Fibroblast of lung (primary cell): ENCODE results near the gene MRPS5. TPM values are rescaled to one million over a fixed set of nuclear protein-coding genes. Genes with fewer than 3 reads are reported as not detected.

Experiments used
- DNase-seq, 2 donors: peaks; one replicate each; pipeline versions ENCODE4 v3.0.0 to v3.0.0-alpha.2; 2010; ENCODE audit warnings: low read depth in 2 of 2
- H2AFZ ChIP-seq: 2 replicates; pipeline ENCODE4 v1.5.1; 2012; ENCODE audit warnings: low read length, control low read depth, inconsistent platforms
- H3K27ac ChIP-seq: 2 replicates; pipeline ENCODE4 v1.5.1; 2011; ENCODE audit warnings: low read length, control low read depth; ENCODE audit not compliant: insufficient read depth
- H3K27me3 ChIP-seq: 2 replicates; pipeline ENCODE4 v1.5.1; 2011; ENCODE audit warnings: mild to moderate bottlenecking, low read length; ENCODE audit not compliant: control insufficient read depth, insufficient read depth
- H3K36me3 ChIP-seq: 2 replicates; pipeline ENCODE4 v1.5.1; 2011; ENCODE audit warnings: low read length; ENCODE audit not compliant: control insufficient read depth, insufficient read depth
- H3K4me1 ChIP-seq: 2 replicates; pipeline ENCODE4 v1.5.1; 2011; ENCODE audit warnings: low read length; ENCODE audit not compliant: control insufficient read depth, insufficient read depth; ENCODE audit errors: extremely low read depth
- H3K4me2 ChIP-seq: 2 replicates; pipeline ENCODE4 v1.5.1; 2011; ENCODE audit warnings: low read length, control low read depth; ENCODE audit not compliant: insufficient read depth; ENCODE audit errors: extremely low read depth
- H3K4me3 ChIP-seq, 4 experiments: fragments of 200-600 bp in 1 of 4; sonication (generic) in 1 of 4; replicated peaks in 1 of 4; 2 replicates each; pipeline ENCODE4 v1.5.1; 2011 to 2016; ENCODE audit warnings: low read length in 4 of 4, low read depth in 3 of 4, mild to moderate bottlenecking in 3 of 4, control low read depth in 2 of 4, inconsistent platforms in 1 of 4, mixed read lengths in 1 of 4; ENCODE audit not compliant: insufficient read depth in 1 of 4; ENCODE audit errors: control extremely low read depth in 1 of 4
- H3K79me2 ChIP-seq: 2 replicates; pipeline ENCODE4 v1.5.1; 2012; ENCODE audit warnings: mild to moderate bottlenecking, low read length, inconsistent platforms; ENCODE audit not compliant: control insufficient read depth, insufficient read depth
- H3K9ac ChIP-seq: 2 replicates; pipeline ENCODE4 v1.5.1; 2011; ENCODE audit warnings: mild to moderate bottlenecking, low read length, control low read depth; ENCODE audit not compliant: insufficient read depth
- H3K9me3 ChIP-seq: 2 replicates; pipeline ENCODE4 v1.5.1; 2012; ENCODE audit warnings: low read depth, low read length; ENCODE audit not compliant: control insufficient read depth, insufficient read depth
- H4K20me1 ChIP-seq: 2 replicates; pipeline ENCODE4 v1.5.1; 2011; ENCODE audit warnings: low read length; ENCODE audit not compliant: control insufficient read depth, insufficient read depth; ENCODE audit errors: extremely low read depth
- EZH2 ChIP-seq: IDR thresholded peaks from 2 replicates; pipeline ENCODE4 v1.5.1; 2012; ENCODE audit warnings: low read length, control low read depth, mild to moderate bottlenecking; ENCODE audit errors: missing control alignments
- polyA plus RNA-seq, 2 donors: library from polyadenylated mRNA; depleted of rRNA in 1 of 2; stranded (reverse) in 1 of 2; unstranded in 1 of 2; fragments of >200 nt; gene quantifications; 2 replicates each; pipeline ENCODE4 v1.2.1, GENCODE V29; 2011 to 2012; ENCODE audit warnings: missing spikeins in 1 of 2
- total RNA-seq: library from RNA; depleted of rRNA; stranded (reverse); fragments of >200 nt; gene quantifications from 2 replicates; pipeline ENCODE4 v1.2.1, GENCODE V29; 2014
- TF ChIP-seq, protein P1 (sequence below), 2 donors: IDR thresholded peaks in 1 of 2; conservative IDR thresholded peaks in 1 of 2; 1 replicate in 1 of 2; 2 replicates in 1 of 2; pipeline ENCODE4 v1.5.1; 2011 to 2012; ENCODE audit warnings: low read length in 2 of 2, control low read depth in 1 of 2, inconsistent platforms in 1 of 2, low read depth in 1 of 2, mild to moderate bottlenecking in 1 of 2

Gene MRPS5
- total and polyA plus RNA-seq, 2 donors (not counting 1 experiment from before 2014, with no cell fraction given) = 46.2 to 61.1 TPM

- Histone ChIP-seq H3K4me2 (no peak overlapping the region), H3K9ac (no peak overlapping the region), H3K27ac (no peak overlapping the region), H3K79me2 (no peaks in the 10 kb centered on the region), H4K20me1 (no peaks in the 10 kb centered on the region), H3K4me3 (no peak overlapping the region), H3K4me1 (peaks cover 8% of the 10 kb centered on the region), H3K9me3 (no peaks in the 10 kb centered on the region), H2AFZ (no peak overlapping the region), H3K36me3 (no peaks in the 10 kb centered on the region), H3K27me3 (peaks cover 3% of the 10 kb centered on the region)
- no peak for DNase-seq
- TF ChIP-seq EZH2 = no peak
- TF ChIP-seq, protein P1, sequence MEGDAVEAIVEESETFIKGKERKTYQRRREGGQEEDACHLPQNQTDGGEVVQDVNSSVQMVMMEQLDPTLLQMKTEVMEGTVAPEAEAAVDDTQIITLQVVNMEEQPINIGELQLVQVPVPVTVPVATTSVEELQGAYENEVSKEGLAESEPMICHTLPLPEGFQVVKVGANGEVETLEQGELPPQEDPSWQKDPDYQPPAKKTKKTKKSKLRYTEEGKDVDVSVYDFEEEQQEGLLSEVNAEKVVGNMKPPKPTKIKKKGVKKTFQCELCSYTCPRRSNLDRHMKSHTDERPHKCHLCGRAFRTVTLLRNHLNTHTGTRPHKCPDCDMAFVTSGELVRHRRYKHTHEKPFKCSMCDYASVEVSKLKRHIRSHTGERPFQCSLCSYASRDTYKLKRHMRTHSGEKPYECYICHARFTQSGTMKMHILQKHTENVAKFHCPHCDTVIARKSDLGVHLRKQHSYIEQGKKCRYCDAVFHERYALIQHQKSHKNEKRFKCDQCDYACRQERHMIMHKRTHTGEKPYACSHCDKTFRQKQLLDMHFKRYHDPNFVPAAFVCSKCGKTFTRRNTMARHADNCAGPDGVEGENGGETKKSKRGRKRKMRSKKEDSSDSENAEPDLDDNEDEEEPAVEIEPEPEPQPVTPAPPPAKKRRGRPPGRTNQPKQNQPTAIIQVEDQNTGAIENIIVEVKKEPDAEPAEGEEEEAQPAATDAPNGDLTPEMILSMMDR (conservative IDR thresholded peaks at IDR 0.05 in 1 of 2, IDR thresholded peaks at IDR 0.05 in 1 of 2; ENCODE audit: low read depth in 1 of 2, low read length in 2 of 2) = no peak
Measured at GRCh38 chr2:95041060-95041823, 80.4 kb downstream of the MRPS5 start.

DNA sequence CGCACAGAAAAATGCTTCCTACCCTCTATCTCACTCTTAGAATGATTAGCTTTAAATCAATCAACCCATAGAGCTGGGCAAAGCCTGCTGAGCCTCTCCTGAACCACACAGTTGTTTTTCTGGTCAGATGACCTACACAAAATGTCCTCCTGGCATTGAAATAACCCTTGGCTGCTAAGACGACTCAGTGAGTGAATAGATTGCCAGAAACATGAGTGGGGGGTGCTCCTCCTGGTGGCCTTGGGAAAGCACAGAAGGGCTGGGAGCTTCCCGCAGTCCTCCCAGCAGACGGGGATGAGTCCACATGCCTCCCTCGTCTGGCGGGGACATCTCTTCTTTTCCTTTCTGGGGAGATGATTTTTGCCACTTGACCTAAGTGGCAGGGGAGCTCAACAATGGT lies 81.2 kb downstream of the MRPS5 start:
- H3K79me2 ChIP-seq = no peaks in the 10 kb centered on the region
- H2AFZ ChIP-seq = no peak overlapping the region
- H4K20me1 ChIP-seq = no peaks in the 10 kb centered on the region
- no peak overlapping the region for H3K9ac ChIP-seq
- peaks cover 8% of the 10 kb centered on the region for H3K4me1 ChIP-seq
- H3K9me3 ChIP-seq = no peaks in the 10 kb centered on the region
- no peak overlapping the region for H3K4me3 ChIP-seq
- no peak for DNase-seq
- H3K27ac ChIP-seq = no peak overlapping the region
- no peaks in the 10 kb centered on the region for H3K36me3 ChIP-seq
- H3K27me3 ChIP-seq = peaks cover 3% of the 10 kb centered on the region
- TF ChIP-seq, protein P1 (conservative IDR thresholded peaks at IDR 0.05 in 1 of 2, IDR thresholded peaks at IDR 0.05 in 1 of 2; ENCODE audit: low read depth in 1 of 2, low read length in 2 of 2) = no peak
- no peak for TF ChIP-seq EZH2
- H3K4me2 ChIP-seq = no peak overlapping the region

DNA sequence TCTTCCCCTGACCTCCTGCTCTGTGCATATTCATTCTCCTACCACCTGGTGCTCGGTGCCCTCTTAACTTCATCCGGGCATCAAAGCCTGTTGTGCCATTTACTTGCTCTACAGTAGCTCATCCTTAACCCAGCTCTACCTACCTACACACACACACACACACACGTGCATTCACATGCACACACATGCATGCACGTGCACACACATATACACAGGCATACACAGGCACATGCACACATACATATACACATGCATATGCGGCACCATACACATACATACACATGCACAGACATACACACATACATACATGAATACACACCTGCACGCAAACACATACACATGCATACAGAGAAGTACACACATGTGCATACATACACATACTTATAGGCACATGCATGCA lies 81.6 kb downstream of the MRPS5 start:
- no peak for TF ChIP-seq EZH2
- TF ChIP-seq, protein P1 (conservative IDR thresholded peaks at IDR 0.05 in 1 of 2, IDR thresholded peaks at IDR 0.05 in 1 of 2; ENCODE audit: low read depth in 1 of 2, low read length in 2 of 2) = no peak
- Histone ChIP-seq H3K4me2 (no peak overlapping the region), H3K27ac (no peak overlapping the region), H3K27me3 (peaks cover 3% of the 10 kb centered on the region), H4K20me1 (no peaks in the 10 kb centered on the region), H3K9me3 (no peaks in the 10 kb centered on the region), H3K4me1 (peaks cover 8% of the 10 kb centered on the region), H3K36me3 (no peaks in the 10 kb centered on the region), H2AFZ (no peak overlapping the region), H3K9ac (no peak overlapping the region), H3K4me3 (no peak overlapping the region), H3K79me2 (no peaks in the 10 kb centered on the region)
- DNase-seq = no peak
